GM12891 (cell line): Measurements from ENCODE around the gene TMEM186.

Experiments
- POLR2A ChIP-seq: IDR thresholded peaks from 2 replicates; pipeline ENCODE4 v1.6.1; 2011; ENCODE audit warnings: low read depth, low read length, control low read depth
- POLR2AphosphoS5 ChIP-seq: IDR thresholded peaks from 2 replicates; pipeline ENCODE4 v1.6.1; 2011; ENCODE audit warnings: low read depth, low read length, control low read depth
- TAF1 ChIP-seq: IDR thresholded peaks from 2 replicates; pipeline ENCODE4 v1.6.1; 2011; ENCODE audit warnings: low read depth, low read length, control low read depth

- no peak for TF ChIP-seq TAF1
- TF ChIP-seq POLR2A: no peak
- TF ChIP-seq POLR2AphosphoS5: no peak
These were observed 28.9 kb upstream of the TMEM186 start for GRCh38 chr16:8826278-8826879.
